CD4-positive, alpha-beta T cell (primary cell): Measurements from ENCODE around the gene NPNT. TPM values are rescaled to one million over a fixed set of nuclear protein-coding genes. Genes with fewer than 3 reads are reported as not detected.
"Not testable (repeated sequence)": the region's sequence is repeated elsewhere in the genome, so short reads cannot be mapped to it uniquely, and the experiment has no call there.

Experiments
- ATAC-seq: fragments of 200-7000 bp; cut with Tn5 transposase; one replicate; pipeline ENCODE4 v1.10.0; 2022; ENCODE audit warnings: mild to moderate bottlenecking; ENCODE audit not compliant: poor library complexity
- CTCF ChIA-PET: fragments of 350-600 bp; sonication (Branson Sonifier 250); formaldehyde crosslinking; loops from one replicate; lab custom pipeline; 2021; ENCODE audit warnings: antibody characterized with exemption, inconsistent platforms; lab: Charles Lee
- POLR2A ChIA-PET: fragments of 350-600 bp; sonication (Branson Sonifier 250); formaldehyde crosslinking; loops from one replicate; lab custom pipeline; 2021; ENCODE audit warnings: antibody characterized with exemption, inconsistent platforms; lab: Charles Lee
- DNase-seq, 14 experiments: peaks; one replicate each; pipeline ENCODE4 v3.0.0-alpha.2; 2013 to 2020; ENCODE audit warnings: mixed read lengths in 2 of 14
- H3K27ac ChIP-seq, 2 donors: one replicate each; pipeline versions ENCODE4 v1.5.1 to v1.7.0; 2013; ENCODE audit warnings: low read length in 2 of 2, low read depth in 1 of 2, mild to moderate bottlenecking in 1 of 2
- H3K27me3 ChIP-seq, 2 experiments: 1 replicate in 1 of 2; 2 replicates in 1 of 2; pipeline versions ENCODE4 v1.6.1 to v1.7.0; 2013; ENCODE audit warnings: low read length in 2 of 2, control low read depth in 1 of 2, mild to moderate bottlenecking in 1 of 2, moderate library complexity in 1 of 2; ENCODE audit not compliant: insufficient read depth in 2 of 2, control insufficient read depth in 1 of 2
- H3K36me3 ChIP-seq: one replicate; pipeline ENCODE4 v1.6.1; 2013; ENCODE audit warnings: low read length, control low read depth; ENCODE audit not compliant: insufficient read depth
- H3K4me1 ChIP-seq: one replicate; pipeline ENCODE4 v1.6.1; 2013; ENCODE audit warnings: low read length, control low read depth; ENCODE audit not compliant: insufficient read depth
- H3K4me3 ChIP-seq: one replicate; pipeline ENCODE4 v1.5.1; 2013; ENCODE audit warnings: mild to moderate bottlenecking, low read length, moderate library complexity
- H3K9me3 ChIP-seq, 2 experiments: 1 replicate in 1 of 2; 2 replicates in 1 of 2; pipeline versions ENCODE4 v1.6.1 to v1.7.0; 2013; ENCODE audit warnings: low read length in 2 of 2, mild to moderate bottlenecking in 2 of 2, control low read depth in 1 of 2, moderate library complexity in 1 of 2; ENCODE audit not compliant: control insufficient read depth in 1 of 2, insufficient read depth in 1 of 2
- H3K27ac Mint-ChIP-seq: one replicate; pipeline ENCODE4 v1.8.0; 2020; ENCODE audit warnings: mixed read lengths
- H3K27me3 Mint-ChIP-seq: one replicate; pipeline ENCODE4 v1.8.0; 2021; ENCODE audit warnings: mixed read lengths
- H3K36me3 Mint-ChIP-seq: one replicate; pipeline ENCODE4 v1.8.0; 2021; ENCODE audit warnings: low read depth, mixed read lengths
- H3K4me1 Mint-ChIP-seq: one replicate; pipeline ENCODE4 v1.8.0; 2021; ENCODE audit warnings: low read depth, mixed read lengths
- H3K4me3 Mint-ChIP-seq: one replicate; pipeline ENCODE4 v1.8.0; 2020; ENCODE audit warnings: mild to moderate bottlenecking, mixed read lengths
- H3K9me3 Mint-ChIP-seq: one replicate; pipeline ENCODE4 v1.8.0; 2020; ENCODE audit warnings: mixed read lengths
- intact Hi-C, 2 experiments: fragments of 100-400 bp; cut with DNase I in 1 of 2; cut with micrococcal nuclease in 1 of 2; formaldehyde crosslinking; loops; one replicate each; pipeline versions ENCODE4 v1.15.1 to v1.9.0; 2023 to 2025; cut with DNase I, micrococcal nuclease
- total RNA-seq, 174 experiments: library from RNA in 2 of 174; stranded (reverse) in 2 of 174; gene quantifications; one replicate each; pipeline ENCODE4 v1.2.3 and lab custom pipeline; 2021 to 2026
- TF ChIP-seq, protein P1 (sequence below): fragments of 200-600 bp; IDR thresholded peaks from one replicate; pipeline ENCODE4 v1.8.0; 2022; ENCODE audit warnings: antibody characterized with exemption, mild to moderate bottlenecking

The NPNT gene
- total RNA-seq, 2 experiments from 2014 or later: not detected

DNA sequence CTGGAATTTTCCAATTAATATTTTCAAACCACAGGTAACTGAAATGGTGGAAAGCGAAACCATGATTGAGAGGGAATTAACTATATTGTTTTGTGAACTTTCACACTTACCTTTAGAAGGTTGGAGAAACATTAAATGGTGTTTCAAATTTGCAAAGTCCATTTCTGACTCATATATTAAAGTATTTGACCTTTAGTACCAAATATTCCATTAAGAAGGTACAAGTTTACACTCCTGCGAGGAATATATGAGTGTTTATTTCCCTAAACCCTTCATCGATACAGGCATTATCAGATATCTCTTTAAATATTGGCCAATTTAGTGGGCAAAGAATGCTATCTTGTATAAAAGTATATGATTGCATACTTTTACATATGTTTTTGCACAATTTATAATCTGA lies 44.1 kb upstream of the NPNT start:
- Histone ChIP-seq H3K9me3 (no peaks in the 10 kb centered on the region), H3K4me1 (no peaks in the 10 kb centered on the region), H3K36me3 (no peaks in the 10 kb centered on the region), H3K4me3 (no peak overlapping the region), H3K27ac (no peak overlapping the region), H3K27me3 (no peaks in the 10 kb centered on the region)
- Mint-ChIP-seq H3K9me3 (peaks cover 13% of the 10 kb centered on the region), H3K36me3 (peaks cover 33% of the 10 kb centered on the region), H3K27ac (no peak overlapping the region), H3K4me3 (no peak overlapping the region), H3K4me1 (no peaks in the 10 kb centered on the region), H3K27me3 (no peaks in the 10 kb centered on the region)
- DNase-seq (no peak), ATAC-seq (no peak)
- TF ChIP-seq, protein P1, sequence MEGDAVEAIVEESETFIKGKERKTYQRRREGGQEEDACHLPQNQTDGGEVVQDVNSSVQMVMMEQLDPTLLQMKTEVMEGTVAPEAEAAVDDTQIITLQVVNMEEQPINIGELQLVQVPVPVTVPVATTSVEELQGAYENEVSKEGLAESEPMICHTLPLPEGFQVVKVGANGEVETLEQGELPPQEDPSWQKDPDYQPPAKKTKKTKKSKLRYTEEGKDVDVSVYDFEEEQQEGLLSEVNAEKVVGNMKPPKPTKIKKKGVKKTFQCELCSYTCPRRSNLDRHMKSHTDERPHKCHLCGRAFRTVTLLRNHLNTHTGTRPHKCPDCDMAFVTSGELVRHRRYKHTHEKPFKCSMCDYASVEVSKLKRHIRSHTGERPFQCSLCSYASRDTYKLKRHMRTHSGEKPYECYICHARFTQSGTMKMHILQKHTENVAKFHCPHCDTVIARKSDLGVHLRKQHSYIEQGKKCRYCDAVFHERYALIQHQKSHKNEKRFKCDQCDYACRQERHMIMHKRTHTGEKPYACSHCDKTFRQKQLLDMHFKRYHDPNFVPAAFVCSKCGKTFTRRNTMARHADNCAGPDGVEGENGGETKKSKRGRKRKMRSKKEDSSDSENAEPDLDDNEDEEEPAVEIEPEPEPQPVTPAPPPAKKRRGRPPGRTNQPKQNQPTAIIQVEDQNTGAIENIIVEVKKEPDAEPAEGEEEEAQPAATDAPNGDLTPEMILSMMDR: no peak
- intact Hi-C loops: no loop called here
- ChIA-PET CTCF (no interaction called here), POLR2A (no interaction called here)

DNA sequence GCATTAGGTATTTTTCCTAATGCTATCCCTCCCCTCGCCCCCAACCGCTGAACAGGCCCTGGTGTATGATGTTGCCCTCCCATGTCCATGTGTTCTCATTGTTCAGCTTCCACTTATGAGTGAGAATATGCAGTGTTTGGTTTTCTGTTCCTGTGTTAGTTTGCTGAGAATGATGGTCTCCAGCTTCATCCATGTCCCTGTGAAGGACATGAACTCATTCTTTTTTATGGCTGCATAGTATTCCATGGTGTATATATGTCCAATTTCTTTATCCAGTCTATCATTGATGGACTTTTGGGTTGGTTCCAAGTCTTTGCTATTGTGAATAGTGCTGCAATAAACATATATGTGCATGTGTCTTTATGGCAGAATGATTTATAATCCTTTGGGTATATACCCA lies 43.0 kb upstream of the NPNT start:
- POLR2A ChIA-PET, H3K27me3 ChIP-seq, H3K27ac Mint-ChIP-seq, H3K4me3 ChIP-seq, H3K4me1 Mint-ChIP-seq, H3K27me3 Mint-ChIP-seq, CTCF ChIA-PET, DNase-seq, H3K27ac ChIP-seq, H3K9me3 ChIP-seq, H3K4me3 Mint-ChIP-seq, intact Hi-C loops, H3K4me1 ChIP-seq, H3K36me3 ChIP-seq, ATAC-seq: not testable (repeated sequence)
- Mint-ChIP-seq H3K36me3 (peaks cover 44% of the 10 kb centered on the region), H3K9me3 (peaks cover 13% of the 10 kb centered on the region)

DNA sequence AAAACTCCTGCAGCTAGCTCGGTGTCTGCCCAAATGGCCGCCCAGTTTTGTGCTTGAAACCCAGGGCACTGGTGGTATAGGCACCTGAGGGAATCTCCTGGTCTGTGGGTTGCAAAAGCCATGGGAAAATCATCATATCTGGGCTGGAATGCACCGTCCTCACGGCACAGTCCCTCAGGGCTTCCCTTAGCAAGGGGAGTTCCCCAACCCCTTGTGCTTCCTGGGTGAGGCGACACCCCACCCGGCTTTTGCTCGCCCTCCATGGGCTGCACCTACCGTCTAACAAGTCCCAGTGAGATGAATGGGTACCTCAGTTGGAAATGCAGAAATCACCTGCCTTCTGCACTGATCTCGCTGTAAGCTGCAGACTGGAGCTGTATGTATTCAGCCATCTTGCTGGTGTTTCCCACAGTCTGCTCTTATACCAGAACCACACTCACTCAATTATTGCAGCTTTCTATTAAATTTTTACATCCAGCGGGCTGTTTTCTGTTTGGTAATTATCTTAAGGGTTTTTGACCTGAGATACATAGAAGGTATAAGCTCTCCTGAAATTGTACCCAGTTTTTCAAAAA lies 36.7 kb upstream of the NPNT start:
- POLR2A ChIA-PET: no interaction called here
- peaks cover 13% of the 10 kb centered on the region for H3K9me3 Mint-ChIP-seq
- no peak overlapping the region for H3K4me3 ChIP-seq
- no peaks in the 10 kb centered on the region for H3K36me3 ChIP-seq
- H3K27me3 ChIP-seq: no peaks in the 10 kb centered on the region
- H3K27me3 Mint-ChIP-seq: no peaks in the 10 kb centered on the region
- no peak overlapping the region for H3K27ac Mint-ChIP-seq
- peaks cover 0 to 18% of the 10 kb centered on the region in 2 experiments for H3K9me3 ChIP-seq
- intact Hi-C loops: no loop called here
- H3K27ac ChIP-seq: no peak overlapping the region
- CTCF ChIA-PET: no interaction called here
- DNase-seq (no peak), ATAC-seq (no peak)
- no peaks in the 10 kb centered on the region for H3K4me1 ChIP-seq
- no peaks in the 10 kb centered on the region for H3K4me1 Mint-ChIP-seq
- TF ChIP-seq, protein P1: no peak
- no peak overlapping the region for H3K4me3 Mint-ChIP-seq
- H3K36me3 Mint-ChIP-seq: peaks cover 45% of the 10 kb centered on the region

DNA sequence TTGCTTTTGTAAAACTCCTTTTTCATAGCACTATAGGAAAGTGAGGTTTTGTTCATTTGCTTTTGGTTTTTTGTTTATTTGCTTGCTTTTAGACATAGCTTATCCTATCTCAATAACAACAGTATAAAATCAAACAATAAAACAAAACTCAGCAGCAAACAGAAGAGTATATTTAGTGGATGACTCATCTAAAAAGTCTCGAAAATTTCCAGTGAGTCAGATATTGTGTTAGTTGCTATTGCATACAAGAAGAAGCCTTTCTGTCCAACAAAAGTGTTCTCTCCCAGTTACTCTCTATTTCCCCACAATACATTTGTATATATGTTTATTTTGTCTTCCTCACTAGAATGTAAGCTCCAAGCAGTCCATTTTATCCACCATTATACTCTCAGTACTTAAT lies 36.0 kb upstream of the NPNT start:
- Histone ChIP-seq H3K9me3 (peaks cover 0 to 18% of the 10 kb centered on the region in 2 experiments), H3K4me1 (no peaks in the 10 kb centered on the region), H3K27me3 (no peaks in the 10 kb centered on the region), H3K27ac (no peak overlapping the region), H3K4me3 (no peak overlapping the region), H3K36me3 (no peaks in the 10 kb centered on the region)
- intact Hi-C loops: no loop called here
- no peaks in the 10 kb centered on the region for H3K27me3 Mint-ChIP-seq
- TF ChIP-seq, protein P1: no peak
- no peak overlapping the region for H3K4me3 Mint-ChIP-seq
- no peak overlapping the region for H3K27ac Mint-ChIP-seq
- ATAC-seq: no peak
- no peak for DNase-seq
- peaks cover 38% of the 10 kb centered on the region for H3K36me3 Mint-ChIP-seq
- H3K4me1 Mint-ChIP-seq: no peaks in the 10 kb centered on the region
- H3K9me3 Mint-ChIP-seq: peaks cover 11% of the 10 kb centered on the region
- ChIA-PET POLR2A (no interaction called here), CTCF (no interaction called here)
